ENCODE measurements around the gene LGR6. TPM values are rescaled to one million over a fixed set of nuclear protein-coding genes. Genes with fewer than 3 reads are reported as not detected.

Gene LGR6
- total and polyA plus RNA-seq, 8 donors, result 0.75 to 1.8 (median 1.5) TPM

GRCh38 chr1:202264726-202265125 lies 71.1 kb downstream of the LGR6 start:
- peaks cover 0 to 46% of the 10 kb centered on the region in 2 donors for H3K27me3 ChIP-seq
- no peak for TF ChIP-seq CTCF (IDR thresholded peaks at IDR 0.05)
- intact Hi-C loops (cut with DNase I), result no loop called here
- no peaks in the 10 kb centered on the region for H3K4me1 ChIP-seq
- ATAC-seq (no peak), DNase-seq (no peak)
- no peak overlapping the region for H3K27ac ChIP-seq
- peaks cover 0 to 4% of the 10 kb centered on the region in 2 donors for H3K9me3 ChIP-seq
- H3K36me3 ChIP-seq, result no peaks in the 10 kb centered on the region
- H3K4me3 ChIP-seq, result no peak overlapping the region

GRCh38 chr1:202266061-202266765 lies 72.6 kb downstream of the LGR6 start:
- intact Hi-C loops (cut with DNase I), result no loop called here
- Histone ChIP-seq H3K9me3 (peaks cover 0 to 4% of the 10 kb centered on the region in 2 donors), H3K27me3 (peaks cover 0 to 39% of the 10 kb centered on the region in 2 donors), H3K4me1 (no peaks in the 10 kb centered on the region), H3K4me3 (no peak overlapping the region), H3K27ac (no peak overlapping the region), H3K36me3 (no peaks in the 10 kb centered on the region)
- no peak for TF ChIP-seq CTCF (IDR thresholded peaks at IDR 0.05)
- DNase-seq (no peak), ATAC-seq (no peak)

- no peak for TF ChIP-seq CTCF (IDR thresholded peaks at IDR 0.05)
- no peak for DNase-seq
- Histone ChIP-seq H3K4me3 (no peak overlapping the region), H3K27me3 (peaks cover 0 to 38% of the 10 kb centered on the region in 2 donors), H3K4me1 (no peaks in the 10 kb centered on the region), H3K27ac (no peak overlapping the region), H3K36me3 (no peaks in the 10 kb centered on the region), H3K9me3 (no peaks in the 10 kb centered on the region)
- no peak for ATAC-seq
- intact Hi-C loops (cut with DNase I), result no loop called here
Observed at GRCh38 chr1:202268032-202268431, 74.4 kb downstream of the LGR6 start.

- Histone ChIP-seq H3K4me3 (no peak overlapping the region), H3K4me1 (no peaks in the 10 kb centered on the region), H3K27ac (no peak overlapping the region), H3K36me3 (no peaks in the 10 kb centered on the region), H3K27me3 (peaks cover 0 to 30% of the 10 kb centered on the region in 2 donors), H3K9me3 (no peaks in the 10 kb centered on the region)
- DNase-seq, result no peak
- TF ChIP-seq CTCF (IDR thresholded peaks at IDR 0.05), result no peak
- ATAC-seq, result no peak
- intact Hi-C loops (cut with DNase I), result no loop called here
Observed at GRCh38 chr1:202268817-202269216, 75.2 kb downstream of the LGR6 start.

GRCh38 chr1:202270871-202271326 lies 77.3 kb downstream of the LGR6 start:
- no peak for ATAC-seq
- Histone ChIP-seq H3K9me3 (no peaks in the 10 kb centered on the region), H3K36me3 (no peaks in the 10 kb centered on the region), H3K27me3 (peaks cover 0 to 9% of the 10 kb centered on the region in 2 donors), H3K4me3 (no peak overlapping the region), H3K4me1 (no peaks in the 10 kb centered on the region), H3K27ac (no peak overlapping the region)
- TF ChIP-seq CTCF (IDR thresholded peaks at IDR 0.05), result no peak
- DNase-seq, result no peak
- intact Hi-C loops (cut with DNase I), result no loop called here
